ENCODE measurements around the gene STAT5B.
A peak's percentile ranks its signal among the peaks of the same experiment; 100 is the strongest.

STAT5B gene

GRCh38 chr17:42167807-42168206, 108.4 kb downstream of the STAT5B start:
- Histone ChIP-seq H3K4me3 (ENCODE audit: low read length) (no peak overlapping the region), H3K9ac (ENCODE audit: low read length) (no peak overlapping the region), H3K9me3 (ENCODE audit: control insufficient read depth, low read length) (no peaks in the 10 kb centered on the region), H3K4me1 (ENCODE audit: control insufficient read depth, insufficient read depth, low read length) (no peaks in the 10 kb centered on the region), H3K27me3 (ENCODE audit: control insufficient read depth, insufficient read depth, low read length) (no peaks in the 10 kb centered on the region), H3K36me3 (ENCODE audit: control insufficient read depth, insufficient read depth, low read length) (no peaks in the 10 kb centered on the region)

- H3K36me3 ChIP-seq (ENCODE audit: control insufficient read depth, insufficient read depth, low read length), result no peaks in the 10 kb centered on the region
- H3K4me1 ChIP-seq (ENCODE audit: control insufficient read depth, insufficient read depth, low read length), result no peaks in the 10 kb centered on the region
- H3K27me3 ChIP-seq (ENCODE audit: control insufficient read depth, insufficient read depth, low read length), result no peaks in the 10 kb centered on the region
- no peak overlapping the region for H3K9ac ChIP-seq (ENCODE audit: low read length)
- H3K9me3 ChIP-seq (ENCODE audit: control insufficient read depth, low read length), result no peaks in the 10 kb centered on the region
- H3K4me3 ChIP-seq (ENCODE audit: low read length), result no peak overlapping the region
Observed at GRCh38 chr17:42166196-42166763, 109.9 kb downstream of the STAT5B start.

- no peak overlapping the region for H3K9ac ChIP-seq (ENCODE audit: low read length)
- H3K27me3 ChIP-seq (ENCODE audit: control insufficient read depth, insufficient read depth, low read length), result no peaks in the 10 kb centered on the region
- H3K4me3 ChIP-seq (ENCODE audit: low read length), result no peak overlapping the region
- H3K9me3 ChIP-seq (ENCODE audit: control insufficient read depth, low read length), result no peaks in the 10 kb centered on the region
- H3K36me3 ChIP-seq (ENCODE audit: control insufficient read depth, insufficient read depth, low read length), result no peaks in the 10 kb centered on the region
- H3K4me1 ChIP-seq (ENCODE audit: control insufficient read depth, insufficient read depth, low read length), result no peaks in the 10 kb centered on the region
Observed at GRCh38 chr17:42165751-42166150, 110.4 kb downstream of the STAT5B start.

DNA sequence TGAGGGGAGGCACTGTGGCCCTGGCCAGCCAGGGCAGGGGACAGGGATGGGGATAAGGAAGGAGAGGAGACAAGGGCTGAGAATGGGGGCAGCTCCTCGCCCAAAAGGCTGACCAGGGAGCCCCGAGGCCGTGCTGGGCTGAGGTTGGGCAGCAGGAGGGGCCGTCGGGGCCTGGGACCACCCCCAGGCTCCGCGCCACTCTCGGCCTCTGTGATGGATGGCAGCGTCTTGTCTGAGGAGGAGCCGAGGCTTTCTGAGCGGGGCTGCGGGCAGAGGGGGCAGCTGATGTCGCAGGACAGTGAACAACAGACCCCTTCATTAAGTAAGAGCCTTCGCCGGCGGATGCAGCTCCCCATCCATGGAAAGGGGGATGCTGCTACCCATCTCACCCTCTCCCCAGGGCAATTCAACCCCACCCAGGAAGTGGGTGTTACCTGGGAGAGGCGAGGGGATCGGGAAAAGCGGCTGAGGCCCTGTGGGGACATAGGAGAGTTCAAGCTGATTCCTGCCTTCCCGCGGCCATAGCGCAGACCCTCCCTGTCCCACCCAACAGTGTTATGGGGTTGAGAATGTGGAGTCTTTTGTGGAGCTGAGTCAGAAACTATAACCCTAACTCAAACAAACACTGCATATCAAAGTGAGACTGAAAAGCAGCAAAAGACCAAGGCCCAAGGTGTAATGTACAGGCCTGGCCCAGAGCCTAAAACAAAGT, 112.3 kb downstream of the STAT5B start:
- Histone ChIP-seq H3K9ac (ENCODE audit: low read length) (no peak overlapping the region), H3K4me3 (ENCODE audit: low read length) (no peak overlapping the region), H3K27me3 (ENCODE audit: control insufficient read depth, insufficient read depth, low read length) (no peaks in the 10 kb centered on the region), H3K9me3 (ENCODE audit: control insufficient read depth, low read length) (no peaks in the 10 kb centered on the region), H3K36me3 (ENCODE audit: control insufficient read depth, insufficient read depth, low read length) (no peaks in the 10 kb centered on the region), H3K4me1 (ENCODE audit: control insufficient read depth, insufficient read depth, low read length) (no peaks in the 10 kb centered on the region)

- H3K9ac ChIP-seq (ENCODE audit: low read length), result no peak overlapping the region
- no peaks in the 10 kb centered on the region for H3K9me3 ChIP-seq (ENCODE audit: control insufficient read depth, low read length)
- no peak overlapping the region for H3K4me3 ChIP-seq (ENCODE audit: low read length)
- H3K27me3 ChIP-seq (ENCODE audit: control insufficient read depth, insufficient read depth, low read length), result no peaks in the 10 kb centered on the region
- H3K4me1 ChIP-seq (ENCODE audit: control insufficient read depth, insufficient read depth, low read length), result no peaks in the 10 kb centered on the region
- no peaks in the 10 kb centered on the region for H3K36me3 ChIP-seq (ENCODE audit: control insufficient read depth, insufficient read depth, low read length)
Observed at GRCh38 chr17:42163113-42163512, 113.1 kb downstream of the STAT5B start.

DNA sequence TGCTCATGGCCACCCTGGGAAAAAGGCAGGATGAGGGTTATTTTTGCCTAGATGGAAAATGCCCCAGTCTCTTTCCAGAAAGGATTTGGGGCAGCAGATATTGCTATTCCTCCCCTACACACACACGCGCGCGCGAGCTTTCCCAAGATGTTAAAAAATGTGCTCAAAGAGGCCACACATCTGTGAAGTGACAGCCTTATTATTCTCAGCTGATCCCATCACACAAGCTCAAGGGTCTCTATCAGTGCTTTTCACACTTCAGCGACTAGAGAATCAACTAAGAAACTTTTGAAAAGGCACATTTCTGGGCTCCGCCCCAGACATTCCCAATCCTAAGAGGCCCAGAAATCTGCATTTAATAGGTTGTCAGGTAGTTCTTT, 115.7 kb downstream of the STAT5B start:
- H3K4me3 ChIP-seq (ENCODE audit: low read length), result no peak overlapping the region
- H3K4me1 ChIP-seq (ENCODE audit: control insufficient read depth, insufficient read depth, low read length), result no peaks in the 10 kb centered on the region
- no peaks in the 10 kb centered on the region for H3K27me3 ChIP-seq (ENCODE audit: control insufficient read depth, insufficient read depth, low read length)
- no peak overlapping the region for H3K9ac ChIP-seq (ENCODE audit: low read length)
- H3K36me3 ChIP-seq (ENCODE audit: control insufficient read depth, insufficient read depth, low read length), result no peaks in the 10 kb centered on the region
- no peaks in the 10 kb centered on the region for H3K9me3 ChIP-seq (ENCODE audit: control insufficient read depth, low read length)

DNA sequence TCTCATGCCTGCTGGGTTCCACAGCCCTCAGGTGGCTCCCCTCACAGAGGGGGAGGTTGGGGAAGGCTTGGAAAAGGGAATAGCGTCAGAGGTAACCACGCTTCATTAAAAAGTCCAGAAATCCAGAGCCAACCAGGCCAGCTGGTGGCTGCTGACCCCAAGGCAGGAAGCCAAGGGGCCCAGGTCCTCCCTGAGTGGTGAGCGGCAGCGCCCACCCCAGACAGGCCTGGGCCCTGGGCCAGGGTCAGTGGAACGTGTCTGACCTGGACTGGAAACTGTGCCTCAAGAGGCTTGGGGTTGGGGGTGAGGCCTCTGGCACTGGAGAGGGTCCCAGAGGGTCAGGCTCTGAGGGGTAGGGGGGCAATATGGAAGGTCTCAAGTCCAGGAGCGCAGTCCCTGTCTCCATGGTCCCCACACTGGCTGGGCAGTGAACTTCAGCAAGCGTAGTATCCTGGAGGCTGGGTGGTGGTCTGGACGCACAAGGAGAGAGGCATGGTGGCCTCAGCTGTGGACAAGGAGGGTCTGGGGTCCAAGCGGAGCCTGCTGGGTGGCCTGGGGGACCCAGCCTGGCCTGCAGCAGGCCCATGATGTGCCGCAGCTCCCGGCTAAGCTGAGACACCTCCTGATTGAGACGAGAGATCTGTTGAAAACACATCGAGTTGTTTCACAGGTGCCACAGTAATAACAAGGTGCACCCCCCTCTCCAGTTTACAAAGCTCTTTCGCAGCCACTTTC, 116.2 kb downstream of the STAT5B start:
- no peaks in the 10 kb centered on the region for H3K4me1 ChIP-seq (ENCODE audit: control insufficient read depth, insufficient read depth, low read length)
- H3K27me3 ChIP-seq (ENCODE audit: control insufficient read depth, insufficient read depth, low read length), result no peaks in the 10 kb centered on the region
- no peaks in the 10 kb centered on the region for H3K9me3 ChIP-seq (ENCODE audit: control insufficient read depth, low read length)
- H3K4me3 ChIP-seq (ENCODE audit: low read length), result no peak overlapping the region
- H3K9ac ChIP-seq (ENCODE audit: low read length), result no peak overlapping the region
- no peaks in the 10 kb centered on the region for H3K36me3 ChIP-seq (ENCODE audit: control insufficient read depth, insufficient read depth, low read length)

GRCh38 chr17:42155614-42156045, 120.6 kb downstream of the STAT5B start:
- no peaks in the 10 kb centered on the region for H3K27me3 ChIP-seq (ENCODE audit: control insufficient read depth, insufficient read depth, low read length)
- no peaks in the 10 kb centered on the region for H3K9me3 ChIP-seq (ENCODE audit: control insufficient read depth, low read length)
- no peaks in the 10 kb centered on the region for H3K36me3 ChIP-seq (ENCODE audit: control insufficient read depth, insufficient read depth, low read length)
- peak overlapping the region; percentile 20 for H3K4me3 ChIP-seq (ENCODE audit: low read length)
- peak overlapping the region; percentile 30 for H3K9ac ChIP-seq (ENCODE audit: low read length)
- peaks cover 9% of the 10 kb centered on the region for H3K4me1 ChIP-seq (ENCODE audit: control insufficient read depth, insufficient read depth, low read length)

GRCh38 chr17:42153919-42154742, 122.1 kb downstream of the STAT5B start:
- H3K4me1 ChIP-seq (ENCODE audit: control insufficient read depth, insufficient read depth, low read length), result peaks cover 10% of the 10 kb centered on the region
- no peaks in the 10 kb centered on the region for H3K27me3 ChIP-seq (ENCODE audit: control insufficient read depth, insufficient read depth, low read length)
- no peaks in the 10 kb centered on the region for H3K36me3 ChIP-seq (ENCODE audit: control insufficient read depth, insufficient read depth, low read length)
- H3K9me3 ChIP-seq (ENCODE audit: control insufficient read depth, low read length), result no peaks in the 10 kb centered on the region
- peak overlapping the region; percentile 94 for H3K9ac ChIP-seq (ENCODE audit: low read length)
- peak overlapping the region; percentile 52 for H3K4me3 ChIP-seq (ENCODE audit: low read length)
